Measurements from ENCODE around the gene FHIT.

GRCh38 chr3:60198179-60198720, 1053.0 kb downstream of the FHIT start:
- TF ChIP-seq, protein P1, sequence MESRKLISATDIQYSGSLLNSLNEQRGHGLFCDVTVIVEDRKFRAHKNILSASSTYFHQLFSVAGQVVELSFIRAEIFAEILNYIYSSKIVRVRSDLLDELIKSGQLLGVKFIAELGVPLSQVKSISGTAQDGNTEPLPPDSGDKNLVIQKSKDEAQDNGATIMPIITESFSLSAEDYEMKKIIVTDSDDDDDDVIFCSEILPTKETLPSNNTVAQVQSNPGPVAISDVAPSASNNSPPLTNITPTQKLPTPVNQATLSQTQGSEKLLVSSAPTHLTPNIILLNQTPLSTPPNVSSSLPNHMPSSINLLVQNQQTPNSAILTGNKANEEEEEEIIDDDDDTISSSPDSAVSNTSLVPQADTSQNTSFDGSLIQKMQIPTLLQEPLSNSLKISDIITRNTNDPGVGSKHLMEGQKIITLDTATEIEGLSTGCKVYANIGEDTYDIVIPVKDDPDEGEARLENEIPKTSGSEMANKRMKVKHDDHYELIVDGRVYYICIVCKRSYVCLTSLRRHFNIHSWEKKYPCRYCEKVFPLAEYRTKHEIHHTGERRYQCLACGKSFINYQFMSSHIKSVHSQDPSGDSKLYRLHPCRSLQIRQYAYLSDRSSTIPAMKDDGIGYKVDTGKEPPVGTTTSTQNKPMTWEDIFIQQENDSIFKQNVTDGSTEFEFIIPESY (IDR thresholded peaks at IDR 0.05): no peak
- TF ChIP-seq JUND (IDR thresholded peaks at IDR 0.05): no peak
- TF ChIP-seq, protein P2, sequence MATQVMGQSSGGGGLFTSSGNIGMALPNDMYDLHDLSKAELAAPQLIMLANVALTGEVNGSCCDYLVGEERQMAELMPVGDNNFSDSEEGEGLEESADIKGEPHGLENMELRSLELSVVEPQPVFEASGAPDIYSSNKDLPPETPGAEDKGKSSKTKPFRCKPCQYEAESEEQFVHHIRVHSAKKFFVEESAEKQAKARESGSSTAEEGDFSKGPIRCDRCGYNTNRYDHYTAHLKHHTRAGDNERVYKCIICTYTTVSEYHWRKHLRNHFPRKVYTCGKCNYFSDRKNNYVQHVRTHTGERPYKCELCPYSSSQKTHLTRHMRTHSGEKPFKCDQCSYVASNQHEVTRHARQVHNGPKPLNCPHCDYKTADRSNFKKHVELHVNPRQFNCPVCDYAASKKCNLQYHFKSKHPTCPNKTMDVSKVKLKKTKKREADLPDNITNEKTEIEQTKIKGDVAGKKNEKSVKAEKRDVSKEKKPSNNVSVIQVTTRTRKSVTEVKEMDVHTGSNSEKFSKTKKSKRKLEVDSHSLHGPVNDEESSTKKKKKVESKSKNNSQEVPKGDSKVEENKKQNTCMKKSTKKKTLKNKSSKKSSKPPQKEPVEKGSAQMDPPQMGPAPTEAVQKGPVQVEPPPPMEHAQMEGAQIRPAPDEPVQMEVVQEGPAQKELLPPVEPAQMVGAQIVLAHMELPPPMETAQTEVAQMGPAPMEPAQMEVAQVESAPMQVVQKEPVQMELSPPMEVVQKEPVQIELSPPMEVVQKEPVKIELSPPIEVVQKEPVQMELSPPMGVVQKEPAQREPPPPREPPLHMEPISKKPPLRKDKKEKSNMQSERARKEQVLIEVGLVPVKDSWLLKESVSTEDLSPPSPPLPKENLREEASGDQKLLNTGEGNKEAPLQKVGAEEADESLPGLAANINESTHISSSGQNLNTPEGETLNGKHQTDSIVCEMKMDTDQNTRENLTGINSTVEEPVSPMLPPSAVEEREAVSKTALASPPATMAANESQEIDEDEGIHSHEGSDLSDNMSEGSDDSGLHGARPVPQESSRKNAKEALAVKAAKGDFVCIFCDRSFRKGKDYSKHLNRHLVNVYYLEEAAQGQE (IDR thresholded peaks at IDR 0.05): no peak
- TF ChIP-seq CTCF (IDR thresholded peaks at IDR 0.05; ENCODE audit: low read depth, low read length, missing input control): no peak
- no peak for TF ChIP-seq TAF1 (conservative IDR thresholded peaks at IDR 0.05)
- no peak for TF ChIP-seq YY1 (IDR thresholded peaks at IDR 0.05)
- no peak for TF ChIP-seq SP1 (IDR thresholded peaks at IDR 0.05)
- no peak for TF ChIP-seq EGR1 (IDR thresholded peaks at IDR 0.05; ENCODE audit: low read depth in 2 of 2)
- TF ChIP-seq, protein P3, sequence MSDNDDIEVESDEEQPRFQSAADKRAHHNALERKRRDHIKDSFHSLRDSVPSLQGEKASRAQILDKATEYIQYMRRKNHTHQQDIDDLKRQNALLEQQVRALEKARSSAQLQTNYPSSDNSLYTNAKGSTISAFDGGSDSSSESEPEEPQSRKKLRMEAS (IDR thresholded peaks at IDR 0.05): no peak
- TF ChIP-seq HNF4A (conservative IDR thresholded peaks at IDR 0.05): no peak
- no peak for TF ChIP-seq RAD21 (IDR thresholded peaks at IDR 0.05)
- TF ChIP-seq GABPA (IDR thresholded peaks at IDR 0.05 in 1 of 2, conservative IDR thresholded peaks at IDR 0.05 in 1 of 2): no peak

Measured in liver (tissue), 3 donors.